Ascending aorta (tissue), 2 donors: Measurements from ENCODE around the gene OR2AG1. TPM values are rescaled to one million over a fixed set of nuclear protein-coding genes. Genes with fewer than 3 reads are reported as not detected.

ENCODE experiments used
- DNase-seq, 2 donors: peaks; one replicate each; pipeline ENCODE4 v3.0.0-alpha.2; 2019; ENCODE audit warnings: low spot score in 2 of 2
- H3K27ac ChIP-seq, 2 donors: fragments of 200-600 bp; sonication (generic); one replicate each; pipeline ENCODE4 v1.5.1; 2016 to 2017; ENCODE audit warnings: mild to moderate bottlenecking in 1 of 2
- H3K27me3 ChIP-seq: fragments of 200-600 bp; sonication (generic); one replicate; pipeline ENCODE4 v1.5.1; 2017
- H3K36me3 ChIP-seq, 2 donors: fragments of 200-600 bp; sonication (generic); one replicate each; pipeline ENCODE4 v1.5.1; 2016
- H3K4me1 ChIP-seq, 2 donors: fragments of 200-600 bp; sonication (generic); one replicate each; pipeline ENCODE4 v1.5.1; 2016 to 2017; ENCODE audit warnings: mild to moderate bottlenecking in 1 of 2
- H3K4me3 ChIP-seq, 2 donors: fragments of 200-600 bp; sonication (generic); one replicate each; pipeline ENCODE4 v1.5.1; 2016 to 2017; ENCODE audit warnings: mild to moderate bottlenecking in 1 of 2
- H3K9me3 ChIP-seq, 2 donors: fragments of 200-600 bp; sonication (generic); one replicate each; pipeline ENCODE4 v1.5.1; 2016
- CTCF ChIP-seq, 3 experiments: fragments of 200-600 bp in 2 of 3; fragments of 450-650 bp in 1 of 3; sonication (generic) in 2 of 3; IDR thresholded peaks; one replicate each; pipeline ENCODE4 v1.5.1; 2016 to 2019; ENCODE audit warnings: antibody characterized with exemption in 3 of 3, mild to moderate bottlenecking in 1 of 3, moderate library complexity in 1 of 3
- intact Hi-C: fragments of 100-400 bp; cut with DNase I; formaldehyde crosslinking; loops from one replicate; pipeline ENCODE4 v1.15.1; 2023
- total RNA-seq: library from RNA; depleted of rRNA; stranded (reverse); fragments of >200 nt; gene quantifications from one replicate; pipeline ENCODE4 v1.1.0, GENCODE V29; 2016

The OR2AG1 gene
- total RNA-seq, 1 donor from 2014 or later: not detected

- no peaks in the 10 kb centered on the region for H3K9me3 ChIP-seq
- H3K4me1 ChIP-seq: no peaks in the 10 kb centered on the region
- no peak for DNase-seq
- H3K27me3 ChIP-seq: no peaks in the 10 kb centered on the region
- H3K4me3 ChIP-seq: no peak overlapping the region
- intact Hi-C loops: no loop called here
- no peaks in the 10 kb centered on the region for H3K36me3 ChIP-seq
- H3K27ac ChIP-seq: no peak overlapping the region
- TF ChIP-seq CTCF (IDR thresholded peaks at IDR 0.05): peak in 2 of 3 experiments; percentile 40 to 58
These were observed 44.9 kb upstream of the OR2AG1 start for GRCh38 chr11:6737872-6738466.

- Histone ChIP-seq H3K9me3 (no peaks in the 10 kb centered on the region), H3K4me3 (no peak overlapping the region), H3K27ac (no peak overlapping the region), H3K36me3 (no peaks in the 10 kb centered on the region), H3K4me1 (no peaks in the 10 kb centered on the region), H3K27me3 (no peaks in the 10 kb centered on the region)
- no peak for DNase-seq
- no peak for TF ChIP-seq CTCF (IDR thresholded peaks at IDR 0.05)
- intact Hi-C loops: no loop called here
These were observed 44.2 kb upstream of the OR2AG1 start for GRCh38 chr11:6738590-6738989.

GRCh38 chr11:6742260-6742659 lies 40.6 kb upstream of the OR2AG1 start:
- intact Hi-C loops: no loop called here
- no peak for DNase-seq
- TF ChIP-seq CTCF (IDR thresholded peaks at IDR 0.05): no peak
- no peaks in the 10 kb centered on the region for H3K36me3 ChIP-seq
- H3K4me1 ChIP-seq: no peaks in the 10 kb centered on the region
- H3K27ac ChIP-seq: no peak overlapping the region
- H3K4me3 ChIP-seq: no peak overlapping the region
- no peaks in the 10 kb centered on the region for H3K9me3 ChIP-seq
- no peaks in the 10 kb centered on the region for H3K27me3 ChIP-seq

GRCh38 chr11:6745018-6745417 lies 37.8 kb upstream of the OR2AG1 start:
- intact Hi-C loops: no loop called here
- no peak for TF ChIP-seq CTCF (IDR thresholded peaks at IDR 0.05)
- Histone ChIP-seq H3K4me3 (no peak overlapping the region), H3K4me1 (no peaks in the 10 kb centered on the region), H3K27ac (no peak overlapping the region), H3K9me3 (no peaks in the 10 kb centered on the region), H3K27me3 (no peaks in the 10 kb centered on the region), H3K36me3 (no peaks in the 10 kb centered on the region)
- no peak for DNase-seq

- H3K4me3 ChIP-seq: peak overlapping the region in 1 of 2 donors; percentile 34
- no peaks in the 10 kb centered on the region for H3K9me3 ChIP-seq
- no peak for DNase-seq
- no peaks in the 10 kb centered on the region for H3K27me3 ChIP-seq
- H3K36me3 ChIP-seq: no peaks in the 10 kb centered on the region
- H3K27ac ChIP-seq: no peak overlapping the region
- H3K4me1 ChIP-seq: no peaks in the 10 kb centered on the region
- intact Hi-C loops: no loop called here
- TF ChIP-seq CTCF (IDR thresholded peaks at IDR 0.05): no peak
These were observed 37.3 kb upstream of the OR2AG1 start for GRCh38 chr11:6745465-6746015.
